ENCODE data around the gene AK4. TPM values are rescaled to one million over a fixed set of nuclear protein-coding genes. Genes with fewer than 3 reads are reported as not detected.
A peak's percentile ranks its signal among the peaks of the same experiment; 100 is the strongest.

AK4 gene
- total RNA-seq, 1 experiment from 2014 or later: 48.5 TPM

- DNase-seq (ENCODE audit: low read depth): peak; percentile 84
These were observed 99.7 kb downstream of the AK4 start for GRCh38 chr1:65247419-65248359.

- DNase-seq (ENCODE audit: low read depth): no peak
These were observed 102.8 kb downstream of the AK4 start for GRCh38 chr1:65250826-65251225.

GRCh38 chr1:65253800-65254319 lies 105.9 kb downstream of the AK4 start:
- no peak for DNase-seq (ENCODE audit: low read depth)

GRCh38 chr1:65254320-65255034 lies 106.5 kb downstream of the AK4 start:
- peak; percentile 45 for DNase-seq (ENCODE audit: low read depth)

GRCh38 chr1:65255035-65255655 lies 107.1 kb downstream of the AK4 start:
- DNase-seq (ENCODE audit: low read depth): no peak

- DNase-seq (ENCODE audit: low read depth): no peak
These were observed 107.7 kb downstream of the AK4 start for GRCh38 chr1:65255656-65256050.

- DNase-seq (ENCODE audit: low read depth): no peak
These were observed 109.1 kb downstream of the AK4 start for GRCh38 chr1:65256860-65257708.

- DNase-seq (ENCODE audit: low read depth): no peak
These were observed 110.1 kb downstream of the AK4 start for GRCh38 chr1:65258106-65258505.

GRCh38 chr1:65259816-65260215 lies 111.8 kb downstream of the AK4 start:
- no peak for DNase-seq (ENCODE audit: low read depth)

GRCh38 chr1:65260851-65261473 lies 113.0 kb downstream of the AK4 start:
- DNase-seq (ENCODE audit: low read depth): peak; percentile 85

- no peak for DNase-seq (ENCODE audit: low read depth)
These were observed 115.3 kb downstream of the AK4 start for GRCh38 chr1:65263286-65263685.

- peak; percentile 73 for DNase-seq (ENCODE audit: low read depth)
These were observed 116.4 kb downstream of the AK4 start for GRCh38 chr1:65264197-65264929.

GRCh38 chr1:65265296-65265650 lies 117.3 kb downstream of the AK4 start:
- no peak for DNase-seq (ENCODE audit: low read depth)

- peak; percentile 61 for DNase-seq (ENCODE audit: low read depth)
These were observed 117.8 kb downstream of the AK4 start for GRCh38 chr1:65265651-65266351.

- DNase-seq (ENCODE audit: low read depth): no peak
These were observed 118.5 kb downstream of the AK4 start for GRCh38 chr1:65266476-65266875.

- no peak for DNase-seq (ENCODE audit: low read depth)
These were observed 119.3 kb downstream of the AK4 start for GRCh38 chr1:65267271-65267670.

GRCh38 chr1:65267683-65268082 lies 119.7 kb downstream of the AK4 start:
- DNase-seq (ENCODE audit: low read depth): no peak

GRCh38 chr1:65269612-65270011 lies 121.6 kb downstream of the AK4 start:
- DNase-seq (ENCODE audit: low read depth): no peak

- DNase-seq (ENCODE audit: low read depth): no peak
These were observed 128.4 kb downstream of the AK4 start for GRCh38 chr1:65276197-65276939.
